Osteocyte (in vitro differentiated cells): Measurements from ENCODE around the gene ETV6. TPM values are rescaled to one million over a fixed set of nuclear protein-coding genes. Genes with fewer than 3 reads are reported as not detected.

Experiments used
- DNase-seq: peaks from one replicate; pipeline ENCODE4 v3.0.0; 2021; ENCODE audit warnings: mixed read lengths; ENCODE audit not compliant: unreplicated experiment; ENCODE audit errors: extremely low spot score
- H3K27ac Mint-ChIP-seq: one replicate; pipeline ENCODE4 v1.8.0; 2021; ENCODE audit warnings: mild to moderate bottlenecking, mixed read lengths; ENCODE audit not compliant: unreplicated experiment
- H3K27me3 Mint-ChIP-seq: one replicate; pipeline ENCODE4 v1.8.0; 2021; ENCODE audit warnings: mixed read lengths; ENCODE audit not compliant: unreplicated experiment
- H3K36me3 Mint-ChIP-seq: one replicate; pipeline ENCODE4 v1.8.0; 2021; ENCODE audit warnings: mixed read lengths; ENCODE audit not compliant: unreplicated experiment
- H3K4me1 Mint-ChIP-seq: one replicate; pipeline ENCODE4 v1.8.0; 2021; ENCODE audit warnings: mixed read lengths; ENCODE audit not compliant: unreplicated experiment
- H3K4me3 Mint-ChIP-seq: one replicate; pipeline ENCODE4 v1.8.0; 2021; ENCODE audit warnings: mild to moderate bottlenecking, moderate library complexity, mixed read lengths; ENCODE audit not compliant: unreplicated experiment
- H3K9me3 Mint-ChIP-seq: one replicate; pipeline ENCODE4 v1.8.0; 2021; ENCODE audit warnings: mixed read lengths; ENCODE audit not compliant: unreplicated experiment
- total RNA-seq: library from RNA; stranded (reverse); gene quantifications from 2 replicates; pipeline ENCODE4 v1.2.1, GENCODE V29; 2021
- TF ChIP-seq, protein P1 (sequence below): fragments of 200-600 bp; sonication (generic); IDR thresholded peaks from 2 replicates; pipeline ENCODE4 v1.5.0; 2021; ENCODE audit warnings: antibody characterized with exemption, mild to moderate bottlenecking, moderate library complexity

The ETV6 gene
- total RNA-seq, 1 donor from 2014 or later, result 24.4 TPM

DNA sequence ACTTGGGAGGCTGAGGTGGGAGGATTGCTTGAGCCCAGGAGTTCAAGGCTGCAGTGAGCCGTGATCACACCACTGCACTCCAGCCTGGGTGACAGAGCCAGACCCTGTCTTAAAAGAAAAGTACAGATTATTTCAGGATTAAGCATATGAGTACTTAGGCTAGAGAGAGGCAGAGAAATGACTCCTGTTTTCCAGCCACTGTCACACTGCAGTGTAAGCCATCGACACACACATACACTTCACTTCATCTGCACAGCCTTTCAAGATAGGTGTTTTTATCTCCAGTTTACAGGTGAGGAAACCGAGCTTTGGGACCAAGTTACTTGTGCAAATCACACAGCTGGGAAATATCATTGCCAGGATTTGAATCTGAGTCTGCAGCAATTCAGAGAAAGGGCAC is 77.2 kb downstream of the ETV6 start:
- H3K4me3 Mint-ChIP-seq, result no peak overlapping the region
- H3K36me3 Mint-ChIP-seq, result no peaks in the 10 kb centered on the region
- H3K27ac Mint-ChIP-seq, result no peak overlapping the region
- H3K9me3 Mint-ChIP-seq, result no peaks in the 10 kb centered on the region
- DNase-seq, result no peak
- TF ChIP-seq, protein P1, sequence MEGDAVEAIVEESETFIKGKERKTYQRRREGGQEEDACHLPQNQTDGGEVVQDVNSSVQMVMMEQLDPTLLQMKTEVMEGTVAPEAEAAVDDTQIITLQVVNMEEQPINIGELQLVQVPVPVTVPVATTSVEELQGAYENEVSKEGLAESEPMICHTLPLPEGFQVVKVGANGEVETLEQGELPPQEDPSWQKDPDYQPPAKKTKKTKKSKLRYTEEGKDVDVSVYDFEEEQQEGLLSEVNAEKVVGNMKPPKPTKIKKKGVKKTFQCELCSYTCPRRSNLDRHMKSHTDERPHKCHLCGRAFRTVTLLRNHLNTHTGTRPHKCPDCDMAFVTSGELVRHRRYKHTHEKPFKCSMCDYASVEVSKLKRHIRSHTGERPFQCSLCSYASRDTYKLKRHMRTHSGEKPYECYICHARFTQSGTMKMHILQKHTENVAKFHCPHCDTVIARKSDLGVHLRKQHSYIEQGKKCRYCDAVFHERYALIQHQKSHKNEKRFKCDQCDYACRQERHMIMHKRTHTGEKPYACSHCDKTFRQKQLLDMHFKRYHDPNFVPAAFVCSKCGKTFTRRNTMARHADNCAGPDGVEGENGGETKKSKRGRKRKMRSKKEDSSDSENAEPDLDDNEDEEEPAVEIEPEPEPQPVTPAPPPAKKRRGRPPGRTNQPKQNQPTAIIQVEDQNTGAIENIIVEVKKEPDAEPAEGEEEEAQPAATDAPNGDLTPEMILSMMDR, result no peak
- H3K27me3 Mint-ChIP-seq, result no peaks in the 10 kb centered on the region
- peaks cover 58% of the 10 kb centered on the region for H3K4me1 Mint-ChIP-seq

DNA sequence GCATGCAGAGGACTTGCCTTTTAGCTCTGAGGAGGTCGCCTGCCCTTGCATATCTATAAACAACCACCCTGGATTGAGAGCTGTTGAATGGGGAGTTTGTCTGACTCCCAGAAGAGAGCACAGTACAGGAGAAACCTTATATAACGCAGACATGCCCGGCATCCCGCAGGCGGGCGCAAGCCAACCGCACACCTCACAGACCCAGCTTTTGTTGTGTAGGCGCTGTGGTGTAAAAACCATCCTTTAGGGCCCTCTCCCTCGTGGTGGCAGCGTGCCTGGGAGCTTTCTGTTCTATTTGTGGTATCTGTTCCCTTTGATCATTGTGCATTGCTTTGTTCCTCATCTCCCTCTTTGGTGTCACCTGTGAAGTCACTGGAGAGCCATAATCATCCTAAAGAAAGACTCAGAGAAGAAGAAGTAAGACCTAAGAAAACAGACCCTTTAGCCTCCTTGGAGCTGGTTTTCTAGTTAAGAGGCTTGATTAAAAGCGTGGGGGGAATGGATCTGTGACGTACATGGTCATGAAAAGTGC is 77.7 kb downstream of the ETV6 start:
- Mint-ChIP-seq H3K27me3 (no peaks in the 10 kb centered on the region), H3K36me3 (no peaks in the 10 kb centered on the region), H3K27ac (no peak overlapping the region), H3K4me3 (no peak overlapping the region), H3K4me1 (peaks cover 64% of the 10 kb centered on the region), H3K9me3 (no peaks in the 10 kb centered on the region)
- no peak for DNase-seq
- TF ChIP-seq, protein P1, result no peak

DNA sequence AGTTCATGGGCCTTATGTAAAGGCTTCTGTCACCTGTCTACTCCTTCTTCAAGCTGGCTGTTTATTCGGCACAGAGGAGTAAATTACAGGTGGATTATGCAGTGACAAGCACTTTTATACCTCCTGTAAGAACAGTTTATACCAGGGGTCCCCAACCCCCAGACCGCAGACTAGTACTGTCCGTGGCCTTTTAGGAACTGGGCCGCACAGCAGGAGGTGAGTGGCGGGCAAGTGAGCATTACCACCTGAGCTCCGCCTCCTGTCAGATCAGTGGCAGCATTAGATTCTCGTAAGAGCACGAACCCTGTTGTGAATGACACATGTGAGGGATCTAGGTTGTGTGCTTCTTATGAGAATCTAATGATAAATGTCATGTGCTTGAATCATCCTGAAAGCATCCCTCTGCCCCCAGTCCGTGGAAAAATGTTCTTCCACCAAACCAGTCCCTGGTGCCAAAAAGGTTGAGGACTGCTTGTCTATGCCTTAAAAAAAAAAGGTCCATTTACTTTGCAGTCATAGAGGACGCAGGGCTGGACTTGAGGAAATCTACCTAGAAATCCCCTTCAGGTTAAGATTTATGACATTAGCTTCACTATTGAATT is 78.8 kb downstream of the ETV6 start:
- Mint-ChIP-seq H3K27ac (peak overlapping the region; percentile 57), H3K9me3 (no peaks in the 10 kb centered on the region), H3K4me3 (no peak overlapping the region), H3K36me3 (no peaks in the 10 kb centered on the region), H3K27me3 (no peaks in the 10 kb centered on the region), H3K4me1 (peaks cover 66% of the 10 kb centered on the region)
- TF ChIP-seq, protein P1, result no peak
- DNase-seq, result no peak

DNA sequence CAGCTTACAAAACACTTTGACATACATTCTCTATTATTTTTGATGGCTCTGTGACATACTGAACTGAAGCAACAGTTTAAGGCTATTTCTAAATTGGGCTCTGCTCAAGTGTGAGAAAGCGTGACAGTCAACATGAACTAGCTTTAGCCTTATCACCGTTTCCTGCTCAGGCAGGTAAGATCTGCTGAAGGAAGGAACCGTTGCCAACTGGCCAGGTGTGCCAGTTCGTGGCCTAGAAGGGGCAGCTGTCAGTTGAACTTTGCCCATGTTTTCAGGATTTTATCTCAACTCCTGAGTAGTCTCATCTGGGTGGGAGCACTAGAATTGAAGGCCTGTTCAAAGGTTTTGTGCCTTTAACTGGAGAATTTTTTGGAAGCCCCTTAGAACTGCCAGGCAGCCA is 79.5 kb downstream of the ETV6 start:
- H3K4me3 Mint-ChIP-seq, result no peak overlapping the region
- TF ChIP-seq, protein P1, result no peak
- H3K36me3 Mint-ChIP-seq, result no peaks in the 10 kb centered on the region
- H3K27me3 Mint-ChIP-seq, result no peaks in the 10 kb centered on the region
- no peak overlapping the region for H3K27ac Mint-ChIP-seq
- H3K4me1 Mint-ChIP-seq, result peaks cover 62% of the 10 kb centered on the region
- DNase-seq, result no peak
- no peaks in the 10 kb centered on the region for H3K9me3 Mint-ChIP-seq

DNA sequence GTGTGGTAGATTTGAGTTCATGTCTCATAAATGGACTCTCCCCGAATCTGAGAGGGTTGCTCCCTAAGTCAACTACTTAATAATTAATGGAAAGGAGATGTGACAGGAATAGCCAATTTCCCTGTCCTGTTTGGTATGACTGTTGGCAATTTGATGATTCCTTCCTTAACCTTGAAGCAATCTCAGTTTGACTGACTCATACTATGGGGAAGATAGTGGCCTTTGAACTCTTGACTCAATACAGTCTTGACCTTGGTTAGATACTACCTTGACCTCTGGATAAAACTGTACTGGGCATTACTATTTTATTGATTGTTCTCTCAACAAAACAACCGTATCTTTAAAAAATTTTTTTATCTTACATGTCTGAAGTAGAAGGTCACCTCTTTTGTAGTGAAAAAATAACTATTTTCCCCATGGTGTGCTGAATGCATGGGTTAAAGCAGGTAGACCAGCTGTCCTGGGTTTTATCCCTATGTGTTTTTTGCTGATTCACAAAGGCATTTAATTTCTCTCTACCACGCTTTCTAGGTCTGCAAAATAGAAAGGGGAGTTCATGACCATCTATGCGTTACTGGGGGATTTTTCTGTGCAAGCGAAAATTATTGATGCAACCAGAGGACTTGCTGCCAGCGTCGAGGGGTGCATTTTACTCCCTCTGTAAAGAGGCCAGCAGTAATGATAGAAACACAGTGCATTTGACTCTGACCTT is 80.1 kb downstream of the ETV6 start:
- Mint-ChIP-seq H3K4me3 (no peak overlapping the region), H3K27ac (no peak overlapping the region), H3K36me3 (no peaks in the 10 kb centered on the region), H3K4me1 (peaks cover 56% of the 10 kb centered on the region), H3K9me3 (no peaks in the 10 kb centered on the region), H3K27me3 (no peaks in the 10 kb centered on the region)
- DNase-seq, result no peak
- TF ChIP-seq, protein P1, result no peak
